ENCODE data around the gene RGS10. TPM values are rescaled to one million over a fixed set of nuclear protein-coding genes. Genes with fewer than 3 reads are reported as not detected.

The RGS10 gene
- total RNA-seq, 1 experiment from 2014 or later, result 46.0 TPM

- H3K79me2 ChIP-seq (ENCODE audit: low read depth), result no peaks in the 10 kb centered on the region
- CTCF ChIA-PET, result interaction anchor here (0.5 kb wide), 1 partner anchor 252 kb away, joined by 5 read pairs; no protein-coding TSS in a partner anchor
- no peaks in the 10 kb centered on the region for H3K9me2 ChIP-seq (ENCODE audit: insufficient read depth)
- H2AFZ ChIP-seq, result no peak overlapping the region
- H3K36me3 ChIP-seq (ENCODE audit: low read depth), result no peaks in the 10 kb centered on the region
- no peak for DNase-seq
- POLR2A ChIA-PET (ENCODE audit: unreplicated experiment), result no interaction called here
- H3K27ac ChIP-seq, result peak overlapping the region; percentile 90
- BruUV-seq (replicated peaks), result no TSS peak
- no peaks in the 10 kb centered on the region; the same call in 1 of the 2 replicates for H3K9me3 ChIP-seq (ENCODE audit: insufficient read depth, low read depth)
- intact Hi-C loops (cut with micrococcal nuclease; ENCODE audit: unreplicated experiment), result loop anchor here (1.0 to 5.0 kb wide), 3 partner anchors 10 to 189 kb away; no protein-coding TSS in a partner anchor
- peaks cover 14% of the 10 kb centered on the region for H3F3A ChIP-seq (ENCODE audit: insufficient read depth, low read depth)
- H4K20me1 ChIP-seq (ENCODE audit: insufficient read depth), result no peaks in the 10 kb centered on the region
- TF ChIP-seq EZH2 (IDR thresholded peaks at IDR 0.05; ENCODE audit: low read depth), result no peak
- TF ChIP-seq CTCF (conservative IDR thresholded peaks at IDR 0.05), result no peak
- no peaks in the 10 kb centered on the region for H3K27me3 ChIP-seq (ENCODE audit: insufficient read depth, low read depth)
- H3K4me2 ChIP-seq, result peak overlapping the region; percentile 63
- no peak overlapping the region for H3K4me3 ChIP-seq
- peaks cover 35% of the 10 kb centered on the region for H3K4me1 ChIP-seq (replicated peaks; ENCODE audit: insufficient read depth)
Observed at GRCh38 chr10:119460369-119461195, 81.9 kb downstream of the RGS10 start.

- H2AFZ ChIP-seq, result no peak overlapping the region
- TF ChIP-seq CTCF (conservative IDR thresholded peaks at IDR 0.05) (no peak), EZH2 (IDR thresholded peaks at IDR 0.05; ENCODE audit: low read depth) (no peak)
- H3K27ac ChIP-seq, result no peak overlapping the region
- H3K79me2 ChIP-seq (ENCODE audit: low read depth), result no peaks in the 10 kb centered on the region
- intact Hi-C loops (cut with micrococcal nuclease; ENCODE audit: unreplicated experiment), result loop anchor here (5.0 kb wide), 1 partner anchor 62 kb away; no protein-coding TSS in a partner anchor
- H3K4me1 ChIP-seq (replicated peaks; ENCODE audit: insufficient read depth), result peaks cover 35% of the 10 kb centered on the region
- H3F3A ChIP-seq (ENCODE audit: insufficient read depth, low read depth), result peaks cover 14% of the 10 kb centered on the region
- no peak overlapping the region for H3K4me2 ChIP-seq
- H3K9me2 ChIP-seq (ENCODE audit: insufficient read depth), result no peaks in the 10 kb centered on the region
- POLR2A ChIA-PET (ENCODE audit: unreplicated experiment), result interaction anchor here (0.6 kb wide), 1 partner anchor 62 kb away, joined by 4 read pairs; no protein-coding TSS in a partner anchor
- DNase-seq, result no peak
- H3K27me3 ChIP-seq (ENCODE audit: insufficient read depth, low read depth), result no peaks in the 10 kb centered on the region
- no peak overlapping the region for H3K4me3 ChIP-seq
- CTCF ChIA-PET, result interaction anchor here (0.6 to 1.4 kb wide), 2 partner anchors 30 to 248 kb away, joined by 3 to 5 read pairs; no protein-coding TSS in a partner anchor
- H3K9me3 ChIP-seq (ENCODE audit: insufficient read depth, low read depth), result no peaks in the 10 kb centered on the region; the same call in 1 of the 2 replicates
- BruUV-seq (replicated peaks), result no TSS peak
- H3K36me3 ChIP-seq (ENCODE audit: low read depth), result no peaks in the 10 kb centered on the region
- H4K20me1 ChIP-seq (ENCODE audit: insufficient read depth), result no peaks in the 10 kb centered on the region
Observed at GRCh38 chr10:119459681-119460340, 82.7 kb downstream of the RGS10 start.

- H3K36me3 ChIP-seq (ENCODE audit: low read depth), result no peaks in the 10 kb centered on the region
- no peak overlapping the region for H3K4me3 ChIP-seq
- H3K4me1 ChIP-seq (replicated peaks; ENCODE audit: insufficient read depth), result peaks cover 28% of the 10 kb centered on the region
- no peak overlapping the region for H3K27ac ChIP-seq
- H3F3A ChIP-seq (ENCODE audit: insufficient read depth, low read depth), result peaks cover 14% of the 10 kb centered on the region
- H4K20me1 ChIP-seq (ENCODE audit: insufficient read depth), result no peaks in the 10 kb centered on the region
- no peaks in the 10 kb centered on the region for H3K9me3 ChIP-seq (ENCODE audit: insufficient read depth, low read depth)
- CTCF ChIA-PET, result interaction anchor here (1.4 kb wide), 1 partner anchor 32 kb away, joined by 5 read pairs; no protein-coding TSS in a partner anchor
- TF ChIP-seq EZH2 (IDR thresholded peaks at IDR 0.05; ENCODE audit: low read depth) (no peak), CTCF (conservative IDR thresholded peaks at IDR 0.05) (no peak)
- H3K4me2 ChIP-seq, result no peak overlapping the region
- H2AFZ ChIP-seq, result no peak overlapping the region
- no peaks in the 10 kb centered on the region for H3K79me2 ChIP-seq (ENCODE audit: low read depth)
- H3K9me2 ChIP-seq (ENCODE audit: insufficient read depth), result no peaks in the 10 kb centered on the region
- POLR2A ChIA-PET (ENCODE audit: unreplicated experiment), result interaction anchor here (0.6 kb wide), 1 partner anchor 268 kb away, joined by 4 read pairs; no protein-coding TSS in a partner anchor
- BruUV-seq (replicated peaks), result no TSS peak
- intact Hi-C loops (cut with micrococcal nuclease; ENCODE audit: unreplicated experiment), result no loop called here
- H3K27me3 ChIP-seq (ENCODE audit: insufficient read depth, low read depth), result no peaks in the 10 kb centered on the region
- DNase-seq, result no peak
Observed at GRCh38 chr10:119457966-119458766, 84.4 kb downstream of the RGS10 start.
